K562 (cell line): ENCODE results near the gene ELMO1. TPM values are rescaled to one million over a fixed set of nuclear protein-coding genes. Genes with fewer than 3 reads are reported as not detected.
A peak's percentile ranks its signal among the peaks of the same experiment; 100 is the strongest.

Experiments
- ATAC-seq: fragments of 200-7000 bp; cut with Tn5 transposase; 3 replicates; pipeline ENCODE4 v1.9.1; 2020; ENCODE audit warnings: moderate library complexity
- BruUV-seq: library from RNA; stranded (reverse); fragments of 400-500 nt; replicated peaks from 2 replicates; lab custom pipeline; 2021; lab: Mats Ljungman, UMichigan
- CTCF ChIA-PET: fragments of 300-600 bp; formaldehyde crosslinking; extraction: SDS; loops from one replicate; lab custom pipeline; 2021; ENCODE audit warnings: low intra/inter-chr PET ratio; lab: Yijun Ruan, JAX
- POLR2A ChIA-PET: fragments of 300-600, 350-650 bp; sonication (Branson Sonifier 250); formaldehyde crosslinking; extraction: SDS; loops from one replicate; lab custom pipeline; 2021; ENCODE audit warnings: antibody characterized with exemption, inconsistent platforms; lab: Yijun Ruan, JAX
- DNase-seq, 4 experiments: peaks; one replicate each; pipeline versions ENCODE4 v3.0.0 to v3.0.0-alpha.2; 2011 to 2018; ENCODE audit warnings: low spot score in 3 of 4, mixed read lengths in 3 of 4; ENCODE audit errors: extremely low read depth in 1 of 4
- FAIRE-seq: peaks from 2 replicates; lab custom pipeline; 2011; peaks lifted over from hg19 to GRCh38; lab: Jason Lieb, UNC
- H2AFZ ChIP-seq: 2 replicates; pipeline ENCODE4 v1.6.0; 2011; ENCODE audit warnings: low read depth, low read length, control low read depth, inconsistent platforms
- H3K27ac ChIP-seq: fragments of 200-600 bp; 3 replicates; pipeline ENCODE4 v1.8.0; 2011; ENCODE audit warnings: low read depth, mild to moderate bottlenecking, control low read depth, inconsistent platforms, low read length, moderate library complexity, mixed read lengths; ENCODE audit errors: extremely low read depth
- H3K27me3 ChIP-seq, 2 experiments: fragments of 300-600 bp in 1 of 2; 2 replicates in 1 of 2; 3 replicates in 1 of 2; pipeline versions ENCODE4 v1.6.0 to v1.8.0; 2011; ENCODE audit warnings: inconsistent platforms in 2 of 2, low read length in 2 of 2, mild to moderate bottlenecking in 1 of 2, mixed read lengths in 1 of 2, moderate library complexity in 1 of 2; ENCODE audit not compliant: control insufficient read depth in 2 of 2, insufficient read depth in 2 of 2
- H3K36me3 ChIP-seq: fragments of 300-600 bp; 3 replicates; pipeline ENCODE4 v1.8.0; 2011; ENCODE audit warnings: mild to moderate bottlenecking, low read length, inconsistent platforms; ENCODE audit not compliant: control insufficient read depth, insufficient read depth
- H3K4me1 ChIP-seq, 2 experiments: fragments of 200-600 bp in 1 of 2; replicated peaks in 1 of 2; 2 replicates in 1 of 2; 3 replicates in 1 of 2; pipeline versions ENCODE4 v1.5.1 to v1.8.0; 2011; ENCODE audit warnings: inconsistent platforms in 2 of 2, low read length in 2 of 2, mild to moderate bottlenecking in 1 of 2, mixed read lengths in 1 of 2, moderate library complexity in 1 of 2; ENCODE audit not compliant: control insufficient read depth in 2 of 2, insufficient read depth in 2 of 2
- H3K4me2 ChIP-seq: 2 replicates; pipeline ENCODE4 v1.6.1; 2011; ENCODE audit warnings: low read length, control low read depth, inconsistent platforms, mixed read lengths; ENCODE audit not compliant: insufficient read depth
- H3K4me3 ChIP-seq: fragments of 200-600 bp; sonication (generic), shearing (Covaris generic); 2 replicates; pipeline ENCODE4 v1.5.1; 2016; ENCODE audit warnings: control low read depth, inconsistent platforms
- H3K79me2 ChIP-seq: fragments of 200-600 bp; 3 replicates; pipeline ENCODE4 v1.8.0; 2011; ENCODE audit warnings: low read length, inconsistent platforms; ENCODE audit not compliant: control insufficient read depth, insufficient read depth
- H3K9ac ChIP-seq, 2 experiments: 2 replicates each; pipeline versions ENCODE4 v1.6.0 to v1.6.1; 2011; ENCODE audit warnings: low read depth in 2 of 2, low read length in 2 of 2, control low read depth in 1 of 2, inconsistent platforms in 1 of 2, mild to moderate bottlenecking in 1 of 2, mixed read lengths in 1 of 2; ENCODE audit not compliant: insufficient read depth in 1 of 2
- H3K9me1 ChIP-seq: one replicate; pipeline ENCODE4 v1.6.0; 2011; ENCODE audit warnings: inconsistent platforms, mild to moderate bottlenecking, low read length, moderate library complexity; ENCODE audit not compliant: control insufficient read depth, insufficient read depth
- H3K9me3 ChIP-seq: replicated peaks from 2 replicates; pipeline ENCODE4 v1.5.1; 2011; ENCODE audit warnings: low read depth, low read length, inconsistent platforms; ENCODE audit not compliant: control insufficient read depth, insufficient read depth
- H4K20me1 ChIP-seq: replicated peaks from 2 replicates; pipeline ENCODE4 v1.6.1; 2011; ENCODE audit warnings: low read length, inconsistent platforms, mixed read lengths; ENCODE audit not compliant: control insufficient read depth, insufficient read depth
- CREM ChIP-seq: IDR thresholded peaks from 2 replicates; pipeline ENCODE4 v1.6.1; 2014; ENCODE audit warnings: antibody characterized with exemption, low read depth
- CTCF ChIP-seq, 3 experiments: IDR thresholded peaks in 2 of 3; conservative IDR thresholded peaks in 1 of 3; 2 replicates each; pipeline ENCODE4 v1.5.1; 2011 to 2012; ENCODE audit warnings: low read length in 3 of 3, mild to moderate bottlenecking in 3 of 3, control low read depth in 2 of 3, improper control_type of control experiment in 1 of 3, inconsistent platforms in 1 of 3, low read depth in 1 of 3, mixed read lengths in 1 of 3, moderate library complexity in 1 of 3; ENCODE audit not compliant: insufficient read depth in 2 of 3
- DACH1 ChIP-seq: fragments of 450-650 bp; IDR thresholded peaks from 2 replicates; pipeline ENCODE4 v1.6.1; 2018; ENCODE audit not compliant: partially characterized antibody
- DEAF1 ChIP-seq: fragments of 450-650 bp; formaldehyde crosslinking; IDR thresholded peaks from 2 replicates; pipeline ENCODE4 v1.4.0; 2020; ENCODE audit warnings: mild to moderate bottlenecking, moderate library complexity
- EHMT2 ChIP-seq: fragments of 450-650 bp; IDR thresholded peaks from 2 replicates; pipeline ENCODE4 v1.6.1; 2018; ENCODE audit warnings: antibody characterized with exemption
- NFIC ChIP-seq: fragments of 450-650 bp; IDR thresholded peaks from 2 replicates; pipeline ENCODE4 v1.6.1; 2017; ENCODE audit warnings: mild to moderate bottlenecking, inconsistent platforms
- RAD21 ChIP-seq, 2 experiments: fragments of 250-450 bp in 1 of 2; fragments of 450-650 bp in 1 of 2; sonication (Bioruptor Pico) in 1 of 2; formaldehyde crosslinking in 1 of 2; IDR thresholded peaks in 1 of 2; conservative IDR thresholded peaks in 1 of 2; 2 replicates each; pipeline versions ENCODE4 v1.4.0 to v1.8.0; 2020 to 2022; ENCODE audit warnings: mild to moderate bottlenecking in 2 of 2, moderate library complexity in 1 of 2
- RBFOX2 ChIP-seq: fragments of 200-400 bp; formaldehyde crosslinking; IDR thresholded peaks from 2 replicates; pipeline ENCODE4 v1.6.1; 2017; ENCODE audit warnings: low read depth, mild to moderate bottlenecking, low read length, moderate library complexity
- SMC3 ChIP-seq: conservative IDR thresholded peaks from 2 replicates; pipeline ENCODE4 v1.6.1; 2011; ENCODE audit warnings: low read depth, low read length, improper control_type of control experiment; ENCODE audit not compliant: insufficient read depth
- STAG1 ChIP-seq: sonication (generic); formaldehyde crosslinking; IDR thresholded peaks from 2 replicates; pipeline ENCODE4 v1.5.0; 2020; ENCODE audit warnings: missing genetic modification reagents, borderline replicate concordance
- STAT5A ChIP-seq: IDR thresholded peaks from 2 replicates; pipeline ENCODE4 v1.6.1; 2012; ENCODE audit warnings: low read length, inconsistent platforms, borderline replicate concordance
- TFAP4 ChIP-seq: sonication (generic); formaldehyde crosslinking; IDR thresholded peaks from 2 replicates; pipeline ENCODE4 v1.8.0; 2022; ENCODE audit warnings: missing genetic modification reagents, mild to moderate bottlenecking, moderate library complexity, borderline replicate concordance
- ZNF124 ChIP-seq: sonication (generic); formaldehyde crosslinking; IDR thresholded peaks from 2 replicates; pipeline ENCODE4 v1.8.1; 2022; ENCODE audit warnings: missing genetic modification reagents
- WGBS: fragments of 100-300 bp; shearing (Covaris generic); methylation state at CpG from one replicate; pipeline ENCODE4 v1.1.6; 2016; ENCODE audit warnings: low coverage, mixed read lengths; ENCODE audit not compliant: insufficient coverage; ENCODE audit errors: missing lambda C conversion rate; 5-methylcytosine and 5-hydroxymethylcytosine counted together
- in situ Hi-C: fragments of 300-500 bp; cut with MboI; formaldehyde crosslinking; loops from 4 replicates; pipeline ENCODE4 v1.15.0; 2018; ENCODE audit warnings: inconsistent platforms, mixed read lengths
- intact Hi-C: fragments of 100-400 bp; cut with micrococcal nuclease; formaldehyde crosslinking; loops from 2 replicates; pipeline ENCODE4 v1.14.2; 2022
- polyA plus RNA-seq, 8 experiments: library from polyadenylated mRNA; depleted of rRNA in 4 of 8; stranded (reverse) in 5 of 8; unstranded in 3 of 8; fragments of >200 nt; fragmentation: Nextera tagmentation in 2 of 8; fragmentation: Illumina TruSeq in 1 of 8; extraction: Ambion mirVana in 2 of 8; extraction: Trizol in 1 of 8; gene quantifications; 2 replicates each; pipeline versions ENCODE4 v1.2.1 to v1.2.3, GENCODE V29; 2011 to 2014; ENCODE audit warnings: inconsistent platforms in 1 of 8, missing spikeins in 1 of 8
- total RNA-seq, 7 experiments: library from RNA; depleted of rRNA in 6 of 7; stranded (reverse); fragments of >200 nt in 6 of 7; fragmentation: Illumina TruSeq in 2 of 7; extraction: Trizol in 2 of 7; gene quantifications; 2 replicates each; pipeline versions ENCODE4 v1.2.1 to v1.2.3, GENCODE V29; 2011 to 2021; ENCODE audit warnings: low replicate concordance in 1 of 7

ELMO1 gene
- total and polyA plus RNA-seq, 9 of the 15 experiments (the other 6 are each of a cell fraction or from before 2014, with no cell fraction given), result 0.36 to 7.2 (median 3.6) TPM

GRCh38 chr7:37201003-37201875 lies 247.4 kb downstream of the ELMO1 start:
- no peak overlapping the region for H3K4me3 ChIP-seq
- no peaks in the 10 kb centered on the region for H3K36me3 ChIP-seq
- no peaks in the 10 kb centered on the region for H3K4me1 ChIP-seq
- H3K4me2 ChIP-seq, result no peak overlapping the region
- ATAC-seq, result peak; percentile 92
- ChIA-PET POLR2A (interaction anchor here (0.6 to 0.8 kb wide), 2 partner anchors 15 to 782 kb away, joined by 3 read pairs; no protein-coding TSS in a partner anchor), CTCF (interaction anchor here (0.7 to 1.3 kb wide), 5 partner anchors 34 to 728 kb away, joined by 3 read pairs; no protein-coding TSS in a partner anchor)
- H2AFZ ChIP-seq, result no peak overlapping the region
- under 1% methylated on average over 6 of the region's 6 CpGs for WGBS
- no peaks in the 10 kb centered on the region for H3K79me2 ChIP-seq
- intact Hi-C loops (no loop called here), in situ Hi-C loops (loop anchor here (10.0 kb wide), 1 partner anchor 726 kb away; no protein-coding TSS in a partner anchor)
- no peaks in the 10 kb centered on the region for H3K27me3 ChIP-seq
- no TSS peak for BruUV-seq
- no peak overlapping the region for H3K27ac ChIP-seq
- peak; percentile 68 to 73 (median 70) for DNase-seq
- no peak overlapping the region for H3K9ac ChIP-seq
- no peaks in the 10 kb centered on the region for H4K20me1 ChIP-seq
- H3K9me1 ChIP-seq, result no peaks in the 10 kb centered on the region
- peak; percentile 93 for FAIRE-seq
- no peaks in the 10 kb centered on the region for H3K9me3 ChIP-seq
- TF ChIP-seq RAD21 (CRISPR knock-in tag; conservative IDR thresholded peaks at IDR 0.05 in 1 of 2, IDR thresholded peaks at IDR 0.05 in 1 of 2), result peak; percentile 76 to 77
- TF ChIP-seq CREM, result no peak
- TF ChIP-seq RBFOX2, result no peak
- TF ChIP-seq TFAP4 (CRISPR knock-in tag), result peak; percentile 68
- TF ChIP-seq ZNF124 (CRISPR knock-in tag), result no peak
- TF ChIP-seq EHMT2, result no peak
- peak; percentile 21; the same call in 1 of the 2 replicates for TF ChIP-seq STAG1
- peak; percentile 79 to 82 (median 82) for TF ChIP-seq CTCF (IDR thresholded peaks at IDR 0.05 in 2 of 3, conservative IDR thresholded peaks at IDR 0.05 in 1 of 3; ENCODE audit: insufficient read depth in 2 of 3, low read depth in 1 of 3, low read length in 3 of 3)
- TF ChIP-seq DACH1, result no peak
- TF ChIP-seq SMC3, result peak; percentile 71
- peak; percentile 94 for TF ChIP-seq NFIC
- TF ChIP-seq STAT5A, result no peak
- TF ChIP-seq DEAF1 (CRISPR knock-in tag), result peak; percentile 72
